KMS-11 (cell line): Measurements from ENCODE around the gene PDZRN3.
A peak's percentile ranks its signal among the peaks of the same experiment; 100 is the strongest.

ENCODE experiments used
- H2AFZ ChIP-seq: fragments of 200-600 bp; sonication (generic); 2 replicates; pipeline ENCODE4 v1.6.1; 2016; ENCODE audit warnings: antibody characterized with exemption, mixed run types, low read depth
- H3K27ac ChIP-seq: fragments of 200-600 bp; sonication (generic); 2 replicates; pipeline ENCODE4 v1.6.1; 2016; ENCODE audit warnings: mild to moderate bottlenecking, mixed run types
- H3K27me3 ChIP-seq: fragments of 200-600 bp; sonication (generic); 2 replicates; pipeline ENCODE4 v1.6.1; 2017; ENCODE audit warnings: mild to moderate bottlenecking, low read depth, mixed run types, moderate library complexity; ENCODE audit not compliant: insufficient read depth
- H3K36me3 ChIP-seq: fragments of 200-600 bp; sonication (generic); 2 replicates; pipeline ENCODE4 v1.6.1; 2017; ENCODE audit warnings: mild to moderate bottlenecking, mixed run types; ENCODE audit not compliant: insufficient read depth
- H3K4me1 ChIP-seq: fragments of 200-600 bp; sonication (generic); 2 replicates; pipeline ENCODE4 v1.6.1; 2016; ENCODE audit warnings: mild to moderate bottlenecking, low read depth, mixed run types; ENCODE audit not compliant: poor library complexity, severe bottlenecking
- H3K4me2 ChIP-seq: fragments of 200-600 bp; sonication (generic); 2 replicates; pipeline ENCODE4 v1.7.0; 2016; ENCODE audit warnings: mild to moderate bottlenecking, mixed run types
- H3K4me3 ChIP-seq: fragments of 200-600 bp; sonication (generic); IDR thresholded peaks from 2 replicates; pipeline ENCODE4 v1.6.1; 2017; ENCODE audit warnings: low read depth, low read length, mixed read lengths; ENCODE audit not compliant: insufficient read depth
- H3K79me2 ChIP-seq: fragments of 200-600 bp; sonication (generic); 2 replicates; pipeline ENCODE4 v1.6.1; 2016; ENCODE audit warnings: low read depth, mixed run types; ENCODE audit not compliant: insufficient read depth
- H3K9ac ChIP-seq: fragments of 200-600 bp; sonication (generic); 2 replicates; pipeline ENCODE4 v1.6.1; 2016; ENCODE audit warnings: mild to moderate bottlenecking, mixed run types
- H4K20me1 ChIP-seq: fragments of 200-600 bp; sonication (generic); 2 replicates; pipeline ENCODE4 v1.6.1; 2016; ENCODE audit warnings: mild to moderate bottlenecking, mixed run types; ENCODE audit not compliant: insufficient read depth
- CTCF ChIP-seq: fragments of 200-600 bp; sonication (generic); conservative IDR thresholded peaks from 2 replicates; pipeline ENCODE4 v1.6.1; 2017; ENCODE audit warnings: low read depth, mild to moderate bottlenecking, antibody characterized with exemption, low read length, moderate library complexity, mixed read lengths

Gene PDZRN3

GRCh38 chr3:73510334-73510733 lies 114.4 kb downstream of the PDZRN3 start:
- Histone ChIP-seq H3K79me2 (no peaks in the 10 kb centered on the region), H2AFZ (no peak overlapping the region), H3K4me3 (no peak overlapping the region), H3K9ac (no peak overlapping the region), H3K36me3 (no peaks in the 10 kb centered on the region), H3K4me2 (no peak overlapping the region), H4K20me1 (no peaks in the 10 kb centered on the region), H3K27ac (no peak overlapping the region), H3K27me3 (no peaks in the 10 kb centered on the region), H3K4me1 (no peaks in the 10 kb centered on the region)
- no peak for TF ChIP-seq CTCF

- Histone ChIP-seq H4K20me1 (no peaks in the 10 kb centered on the region), H3K27ac (no peak overlapping the region), H3K27me3 (no peaks in the 10 kb centered on the region), H3K4me3 (no peak overlapping the region), H3K79me2 (no peaks in the 10 kb centered on the region), H3K9ac (no peak overlapping the region), H3K36me3 (no peaks in the 10 kb centered on the region), H3K4me2 (no peak overlapping the region), H2AFZ (no peak overlapping the region), H3K4me1 (no peaks in the 10 kb centered on the region)
- no peak for TF ChIP-seq CTCF
Observed at GRCh38 chr3:73509816-73510215, 114.9 kb downstream of the PDZRN3 start.

- no peaks in the 10 kb centered on the region for H4K20me1 ChIP-seq
- H3K4me1 ChIP-seq, result peaks cover 3% of the 10 kb centered on the region
- H3K9ac ChIP-seq, result no peak overlapping the region
- no peak overlapping the region for H3K4me3 ChIP-seq
- H3K27me3 ChIP-seq, result no peaks in the 10 kb centered on the region
- H3K4me2 ChIP-seq, result no peak overlapping the region
- H3K27ac ChIP-seq, result no peak overlapping the region
- H3K79me2 ChIP-seq, result no peaks in the 10 kb centered on the region
- no peaks in the 10 kb centered on the region for H3K36me3 ChIP-seq
- no peak overlapping the region for H2AFZ ChIP-seq
- no peak for TF ChIP-seq CTCF
Observed at GRCh38 chr3:73509066-73509465, 115.7 kb downstream of the PDZRN3 start.

- Histone ChIP-seq H3K4me3 (no peak overlapping the region), H3K9ac (no peak overlapping the region), H3K27me3 (no peaks in the 10 kb centered on the region), H3K79me2 (no peaks in the 10 kb centered on the region), H3K27ac (no peak overlapping the region), H2AFZ (no peak overlapping the region), H4K20me1 (no peaks in the 10 kb centered on the region), H3K36me3 (no peaks in the 10 kb centered on the region), H3K4me2 (no peak overlapping the region), H3K4me1 (peaks cover 9% of the 10 kb centered on the region)
- peak; percentile 63 for TF ChIP-seq CTCF
Observed at GRCh38 chr3:73508330-73508954, 116.3 kb downstream of the PDZRN3 start.
